GM12875 (cell line): ENCODE data around the gene METTL5.
A peak's percentile ranks its signal among the peaks of the same experiment; 100 is the strongest.

ENCODE experiments used
- H3K4me3 ChIP-seq: one replicate; pipeline ENCODE4 v1.5.1; 2011; ENCODE audit warnings: low read depth, low read length, control low read depth
- TF ChIP-seq, protein P1 (sequence below): IDR thresholded peaks from 2 replicates; pipeline ENCODE4 v1.5.1; 2011; ENCODE audit warnings: low read depth, mild to moderate bottlenecking, control low read depth, inconsistent platforms, low read length, moderate library complexity, borderline replicate concordance; ENCODE audit not compliant: insufficient read depth

The METTL5 gene

GRCh38 chr2:169840747-169841142, 16.0 kb upstream of the METTL5 start:
- TF ChIP-seq, protein P1, sequence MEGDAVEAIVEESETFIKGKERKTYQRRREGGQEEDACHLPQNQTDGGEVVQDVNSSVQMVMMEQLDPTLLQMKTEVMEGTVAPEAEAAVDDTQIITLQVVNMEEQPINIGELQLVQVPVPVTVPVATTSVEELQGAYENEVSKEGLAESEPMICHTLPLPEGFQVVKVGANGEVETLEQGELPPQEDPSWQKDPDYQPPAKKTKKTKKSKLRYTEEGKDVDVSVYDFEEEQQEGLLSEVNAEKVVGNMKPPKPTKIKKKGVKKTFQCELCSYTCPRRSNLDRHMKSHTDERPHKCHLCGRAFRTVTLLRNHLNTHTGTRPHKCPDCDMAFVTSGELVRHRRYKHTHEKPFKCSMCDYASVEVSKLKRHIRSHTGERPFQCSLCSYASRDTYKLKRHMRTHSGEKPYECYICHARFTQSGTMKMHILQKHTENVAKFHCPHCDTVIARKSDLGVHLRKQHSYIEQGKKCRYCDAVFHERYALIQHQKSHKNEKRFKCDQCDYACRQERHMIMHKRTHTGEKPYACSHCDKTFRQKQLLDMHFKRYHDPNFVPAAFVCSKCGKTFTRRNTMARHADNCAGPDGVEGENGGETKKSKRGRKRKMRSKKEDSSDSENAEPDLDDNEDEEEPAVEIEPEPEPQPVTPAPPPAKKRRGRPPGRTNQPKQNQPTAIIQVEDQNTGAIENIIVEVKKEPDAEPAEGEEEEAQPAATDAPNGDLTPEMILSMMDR, result no peak
- no peak overlapping the region for H3K4me3 ChIP-seq

DNA sequence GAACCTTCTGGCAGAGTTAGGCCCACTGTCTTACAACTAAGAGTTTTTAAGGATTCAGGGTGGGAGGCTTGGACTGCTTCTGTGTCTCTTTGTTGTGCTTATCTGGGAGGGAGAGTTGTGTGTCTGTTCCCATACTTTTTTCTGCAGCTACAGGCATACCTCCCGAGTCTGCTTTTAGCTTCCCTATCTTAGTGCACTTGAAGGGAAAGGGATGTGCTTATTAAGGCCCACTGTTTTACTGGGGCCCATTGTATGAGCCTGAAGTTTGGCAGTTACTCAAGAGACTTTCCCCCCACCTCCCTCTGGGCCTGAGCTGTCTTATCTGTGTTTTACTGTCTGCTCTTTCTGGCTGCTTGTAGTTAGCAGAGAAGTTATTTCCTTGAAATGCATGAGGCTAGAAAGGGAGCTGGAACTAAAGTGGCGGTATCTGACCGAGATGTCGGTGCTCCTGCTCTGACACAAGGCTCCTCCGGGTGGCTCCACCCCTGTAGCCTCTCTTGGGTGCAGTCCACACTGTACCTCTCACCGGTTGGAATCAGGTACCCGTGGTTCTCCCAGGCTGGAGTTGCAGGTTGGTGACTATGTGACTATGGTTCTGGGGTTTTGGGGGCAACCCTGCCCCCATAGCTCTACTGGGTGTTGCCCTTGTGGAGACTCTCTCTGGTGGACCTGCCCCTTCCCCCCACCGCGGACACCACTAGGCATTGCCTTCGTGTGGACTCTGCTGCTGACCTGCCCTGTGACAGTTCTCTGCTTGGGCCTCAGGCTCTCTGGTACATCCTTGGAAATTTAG, 15.4 kb upstream of the METTL5 start:
- TF ChIP-seq, protein P1, result no peak
- H3K4me3 ChIP-seq, result no peak overlapping the region

GRCh38 chr2:169838743-169839489, 14.2 kb upstream of the METTL5 start:
- TF ChIP-seq, protein P1, result no peak
- no peak overlapping the region for H3K4me3 ChIP-seq

DNA sequence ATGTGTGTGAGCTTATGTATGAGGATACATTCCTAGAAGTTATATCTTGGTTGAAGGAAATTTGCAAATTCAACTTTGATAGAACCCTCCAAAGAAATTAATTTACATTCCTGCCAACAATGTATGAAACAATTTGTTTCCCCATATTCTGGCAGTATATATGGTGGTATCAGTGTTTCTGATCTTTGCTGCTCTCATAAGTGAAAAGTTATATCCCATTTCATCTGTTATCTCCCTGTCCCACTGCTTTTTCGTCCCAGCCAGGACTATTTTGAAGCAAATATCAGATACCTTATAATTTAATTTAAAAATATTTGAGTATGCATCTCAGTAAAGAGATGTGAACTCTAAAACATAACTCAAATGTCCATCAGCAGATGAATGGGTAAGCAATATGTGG, 9.7 kb upstream of the METTL5 start:
- TF ChIP-seq, protein P1, result no peak

GRCh38 chr2:169828141-169828811, 3.6 kb upstream of the METTL5 start:
- TF ChIP-seq, protein P1, result no peak
- H3K4me3 ChIP-seq, result peak overlapping the region; percentile 64

More for the DNA sequence above, 9.7 kb upstream of the METTL5 start:
- no peak overlapping the region for H3K4me3 ChIP-seq

GRCh38 chr2:169827272-169828140, 2.8 kb upstream of the METTL5 start, which contains the start of gene UBR3:
Gene UBR3, plus strand, starts transcription at chr2:169827454. Its CDS starts 54 bp downstream, at chr2:169827508.
- TF ChIP-seq, protein P1, result no peak
- H3K4me3 ChIP-seq, result peak within 1 kb of the TSS; percentile 64
